ENCODE measurements around the gene PROCR.

DNA sequence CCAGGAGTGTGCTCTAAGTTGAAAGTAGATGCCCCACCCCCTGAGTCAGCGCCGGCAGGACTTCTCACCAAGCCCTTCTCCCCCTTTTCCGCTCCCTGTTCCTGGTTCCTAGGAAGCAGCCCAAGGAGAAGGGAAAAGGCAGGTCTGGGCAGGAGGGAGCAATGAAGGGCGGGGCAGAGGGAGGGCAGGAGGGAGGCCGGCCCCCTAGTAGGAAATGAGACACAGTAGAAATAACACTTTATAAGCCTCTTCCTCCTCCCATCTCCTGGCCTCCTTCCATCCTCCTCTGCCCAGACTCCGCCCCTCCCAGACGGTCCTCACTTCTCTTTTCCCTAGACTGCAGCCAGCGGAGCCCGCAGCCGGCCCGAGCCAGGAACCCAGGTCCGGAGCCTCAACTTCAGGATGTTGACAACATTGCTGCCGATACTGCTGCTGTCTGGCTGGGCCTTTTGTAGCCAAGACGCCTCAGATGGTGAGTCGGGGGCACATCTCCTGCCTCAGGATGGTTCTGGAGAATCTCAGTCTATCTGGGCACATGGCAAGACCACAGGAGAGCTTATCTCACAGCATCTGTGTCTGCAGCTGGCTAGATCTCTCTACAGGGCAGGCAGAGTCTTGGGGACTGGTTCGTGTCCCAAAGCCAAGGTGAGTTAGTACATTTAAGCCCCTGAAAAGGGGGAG is at the start of gene PROCR:
- TF ChIP-seq, protein P1, sequence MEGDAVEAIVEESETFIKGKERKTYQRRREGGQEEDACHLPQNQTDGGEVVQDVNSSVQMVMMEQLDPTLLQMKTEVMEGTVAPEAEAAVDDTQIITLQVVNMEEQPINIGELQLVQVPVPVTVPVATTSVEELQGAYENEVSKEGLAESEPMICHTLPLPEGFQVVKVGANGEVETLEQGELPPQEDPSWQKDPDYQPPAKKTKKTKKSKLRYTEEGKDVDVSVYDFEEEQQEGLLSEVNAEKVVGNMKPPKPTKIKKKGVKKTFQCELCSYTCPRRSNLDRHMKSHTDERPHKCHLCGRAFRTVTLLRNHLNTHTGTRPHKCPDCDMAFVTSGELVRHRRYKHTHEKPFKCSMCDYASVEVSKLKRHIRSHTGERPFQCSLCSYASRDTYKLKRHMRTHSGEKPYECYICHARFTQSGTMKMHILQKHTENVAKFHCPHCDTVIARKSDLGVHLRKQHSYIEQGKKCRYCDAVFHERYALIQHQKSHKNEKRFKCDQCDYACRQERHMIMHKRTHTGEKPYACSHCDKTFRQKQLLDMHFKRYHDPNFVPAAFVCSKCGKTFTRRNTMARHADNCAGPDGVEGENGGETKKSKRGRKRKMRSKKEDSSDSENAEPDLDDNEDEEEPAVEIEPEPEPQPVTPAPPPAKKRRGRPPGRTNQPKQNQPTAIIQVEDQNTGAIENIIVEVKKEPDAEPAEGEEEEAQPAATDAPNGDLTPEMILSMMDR (IDR thresholded peaks at IDR 0.05): no peak
- TF ChIP-seq POLR2A (IDR thresholded peaks at IDR 0.05) (no peak), POLR2AphosphoS5 (IDR thresholded peaks at IDR 0.05) (peak in 3 of 4 donors; percentile 14 to 41 (median 25)), EP300 (IDR thresholded peaks at IDR 0.05) (no peak)

Measured in sigmoid colon (tissue), 4 donors.